ENCODE results near the gene RNF144A.

The RNF144A gene

GRCh38 chr2:6959751-6960150 is 42.5 kb downstream of the RNF144A start:
- TF ChIP-seq TCF12 (IDR thresholded peaks at IDR 0.05; ENCODE audit: low read depth) (no peak), CREB1 (IDR thresholded peaks at IDR 0.05; ENCODE audit: low read depth) (no peak), FOXM1 (IDR thresholded peaks at IDR 0.05; ENCODE audit: borderline replicate concordance, low read depth) (no peak), REST (IDR thresholded peaks at IDR 0.05; ENCODE audit: low read depth) (no peak)

GRCh38 chr2:6960659-6961058 is 43.4 kb downstream of the RNF144A start:
- no peak for TF ChIP-seq CREB1 (IDR thresholded peaks at IDR 0.05; ENCODE audit: low read depth)

- TF ChIP-seq USF1 (IDR thresholded peaks at IDR 0.05) (no peak), FOXM1 (IDR thresholded peaks at IDR 0.05; ENCODE audit: borderline replicate concordance, low read depth) (no peak), YY1 (IDR thresholded peaks at IDR 0.05; ENCODE audit: low read depth) (no peak), CEBPB (IDR thresholded peaks at IDR 0.05) (no peak), TAF1 (IDR thresholded peaks at IDR 0.05; ENCODE audit: low read depth) (no peak), REST (IDR thresholded peaks at IDR 0.05; ENCODE audit: low read depth) (no peak), TEAD4 (IDR thresholded peaks at IDR 0.05) (no peak), ZBTB7A (IDR thresholded peaks at IDR 0.05; ENCODE audit: low read depth) (no peak), CREB1 (IDR thresholded peaks at IDR 0.05; ENCODE audit: low read depth) (no peak), EGR1 (IDR thresholded peaks at IDR 0.05) (no peak), EP300 (IDR thresholded peaks at IDR 0.05; ENCODE audit: borderline replicate concordance) (no peak), TCF12 (IDR thresholded peaks at IDR 0.05; ENCODE audit: low read depth) (no peak), RAD21 (IDR thresholded peaks at IDR 0.05; ENCODE audit: low read depth) (no peak)
Observed at GRCh38 chr2:6963727-6964126, 46.5 kb downstream of the RNF144A start.

- TF ChIP-seq TAF1 (IDR thresholded peaks at IDR 0.05; ENCODE audit: low read depth) (no peak), RAD21 (IDR thresholded peaks at IDR 0.05; ENCODE audit: low read depth) (no peak), TEAD4 (IDR thresholded peaks at IDR 0.05) (no peak), FOXM1 (IDR thresholded peaks at IDR 0.05; ENCODE audit: borderline replicate concordance, low read depth) (no peak), YY1 (IDR thresholded peaks at IDR 0.05; ENCODE audit: low read depth) (no peak), CEBPB (IDR thresholded peaks at IDR 0.05) (no peak), CREB1 (IDR thresholded peaks at IDR 0.05; ENCODE audit: low read depth) (no peak), REST (IDR thresholded peaks at IDR 0.05; ENCODE audit: low read depth) (no peak), TCF12 (IDR thresholded peaks at IDR 0.05; ENCODE audit: low read depth) (no peak), ZBTB7A (IDR thresholded peaks at IDR 0.05; ENCODE audit: low read depth) (no peak), MAX (IDR thresholded peaks at IDR 0.05) (no peak), EP300 (IDR thresholded peaks at IDR 0.05; ENCODE audit: borderline replicate concordance) (no peak), USF1 (IDR thresholded peaks at IDR 0.05) (no peak), EGR1 (IDR thresholded peaks at IDR 0.05) (no peak)
Observed at GRCh38 chr2:6965071-6965795, 48.0 kb downstream of the RNF144A start.

- TF ChIP-seq FOXM1 (IDR thresholded peaks at IDR 0.05; ENCODE audit: borderline replicate concordance, low read depth) (no peak), CREB1 (IDR thresholded peaks at IDR 0.05; ENCODE audit: low read depth) (no peak), EP300 (IDR thresholded peaks at IDR 0.05; ENCODE audit: borderline replicate concordance) (no peak), USF1 (IDR thresholded peaks at IDR 0.05) (no peak), CEBPB (IDR thresholded peaks at IDR 0.05) (no peak), MAX (IDR thresholded peaks at IDR 0.05) (no peak), TAF1 (IDR thresholded peaks at IDR 0.05; ENCODE audit: low read depth) (no peak)
Observed at GRCh38 chr2:6966446-6966940, 49.3 kb downstream of the RNF144A start.

Data from Ishikawa (cell line).